ENCODE results near the gene TTC3. TPM values are rescaled to one million over a fixed set of nuclear protein-coding genes. Genes with fewer than 3 reads are reported as not detected.

Gene TTC3, protein sequence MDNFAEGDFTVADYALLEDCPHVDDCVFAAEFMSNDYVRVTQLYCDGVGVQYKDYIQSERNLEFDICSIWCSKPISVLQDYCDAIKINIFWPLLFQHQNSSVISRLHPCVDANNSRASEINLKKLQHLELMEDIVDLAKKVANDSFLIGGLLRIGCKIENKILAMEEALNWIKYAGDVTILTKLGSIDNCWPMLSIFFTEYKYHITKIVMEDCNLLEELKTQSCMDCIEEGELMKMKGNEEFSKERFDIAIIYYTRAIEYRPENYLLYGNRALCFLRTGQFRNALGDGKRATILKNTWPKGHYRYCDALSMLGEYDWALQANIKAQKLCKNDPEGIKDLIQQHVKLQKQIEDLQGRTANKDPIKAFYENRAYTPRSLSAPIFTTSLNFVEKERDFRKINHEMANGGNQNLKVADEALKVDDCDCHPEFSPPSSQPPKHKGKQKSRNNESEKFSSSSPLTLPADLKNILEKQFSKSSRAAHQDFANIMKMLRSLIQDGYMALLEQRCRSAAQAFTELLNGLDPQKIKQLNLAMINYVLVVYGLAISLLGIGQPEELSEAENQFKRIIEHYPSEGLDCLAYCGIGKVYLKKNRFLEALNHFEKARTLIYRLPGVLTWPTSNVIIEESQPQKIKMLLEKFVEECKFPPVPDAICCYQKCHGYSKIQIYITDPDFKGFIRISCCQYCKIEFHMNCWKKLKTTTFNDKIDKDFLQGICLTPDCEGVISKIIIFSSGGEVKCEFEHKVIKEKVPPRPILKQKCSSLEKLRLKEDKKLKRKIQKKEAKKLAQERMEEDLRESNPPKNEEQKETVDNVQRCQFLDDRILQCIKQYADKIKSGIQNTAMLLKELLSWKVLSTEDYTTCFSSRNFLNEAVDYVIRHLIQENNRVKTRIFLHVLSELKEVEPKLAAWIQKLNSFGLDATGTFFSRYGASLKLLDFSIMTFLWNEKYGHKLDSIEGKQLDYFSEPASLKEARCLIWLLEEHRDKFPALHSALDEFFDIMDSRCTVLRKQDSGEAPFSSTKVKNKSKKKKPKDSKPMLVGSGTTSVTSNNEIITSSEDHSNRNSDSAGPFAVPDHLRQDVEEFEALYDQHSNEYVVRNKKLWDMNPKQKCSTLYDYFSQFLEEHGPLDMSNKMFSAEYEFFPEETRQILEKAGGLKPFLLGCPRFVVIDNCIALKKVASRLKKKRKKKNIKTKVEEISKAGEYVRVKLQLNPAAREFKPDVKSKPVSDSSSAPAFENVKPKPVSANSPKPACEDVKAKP (N-terminal part only)
- polyA plus RNA-seq (2013): 106 and 108 TPM in 2 replicates

DNA sequence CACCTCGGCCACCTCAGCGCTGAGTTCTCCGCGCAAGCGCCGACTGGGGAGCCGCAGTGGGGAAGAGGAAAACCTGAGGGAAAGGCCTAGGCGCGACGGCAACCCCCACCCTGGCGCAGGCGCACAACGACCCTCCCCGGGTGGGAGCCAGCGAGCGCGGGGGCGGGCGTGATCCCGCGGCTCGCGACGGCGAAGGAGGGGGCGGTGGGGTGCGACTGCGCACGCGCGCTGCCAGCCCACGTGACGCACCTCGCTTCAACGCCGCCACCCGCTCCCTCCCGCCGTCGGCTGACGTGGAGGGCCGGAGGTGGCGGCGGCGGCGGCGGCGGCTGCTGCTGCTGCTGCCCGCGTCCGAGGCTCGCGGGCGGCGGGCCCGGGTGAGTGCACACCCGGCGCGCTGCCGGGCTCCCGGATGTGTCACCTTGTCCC is at the start of gene TTC3, which contains the start of gene PIGP:
TSS of gene TTC3 (plus strand) at position 267 of the 429 bp plus-strand sequence. CDS start 14,004 bp downstream, outside the sequence.
TSS of gene PIGP (minus strand) at position 84 of the 429 bp plus-strand sequence. CDS start 556 bp downstream, outside the sequence.
- H3K4me2 ChIP-seq (ENCODE audit: low read length): peak within 1 kb of the TSS; percentile 80
- peak within 1 kb of the TSS; percentile 87 for H2AFZ ChIP-seq (ENCODE audit: insufficient read depth, low read length, poor library complexity)
- WGBS (ENCODE audit: extremely low coverage, insufficient coverage, insufficient read length): no CpG with 5 or more reads among the region's 61 CpGs
- peak within 1 kb of the TSS; percentile 95 for H4K8ac ChIP-seq (ENCODE audit: low read depth, low read length)
- H2BK5ac ChIP-seq (ENCODE audit: low read depth, low read length, poor library complexity): peak within 1 kb of the TSS; percentile 92
- peak within 1 kb of the TSS; percentile 88 for H3K9ac ChIP-seq (ENCODE audit: low read length)
- H3K23ac ChIP-seq (ENCODE audit: low read length): no peak within 1 kb of the TSS
- H3K79me1 ChIP-seq (ENCODE audit: low read length): peaks cover 19% of the 10 kb centered on the region
- peak within 1 kb of the TSS; percentile 95 for H3K4me3 ChIP-seq (ENCODE audit: low read depth, low read length)
- no peaks in the 10 kb centered on the region for H3K36me3 ChIP-seq (ENCODE audit: control insufficient read depth in 1 of 2, insufficient read depth in 2 of 2, low read length in 2 of 2)
- peak within 1 kb of the TSS; percentile 88 for H4K12ac ChIP-seq (ENCODE audit: low read depth, low read length)
- peak within 1 kb of the TSS; percentile 98 for H3K18ac ChIP-seq (ENCODE audit: low read length)
- no peaks in the 10 kb centered on the region for H3K9me3 ChIP-seq (ENCODE audit: insufficient read depth, low read depth, low read length)
- peak; percentile 95 to 98 for DNase-seq
- peaks cover 4 to 7% of the 10 kb centered on the region in 2 experiments for H3K4me1 ChIP-seq (ENCODE audit: control insufficient read depth in 1 of 2, insufficient read depth in 2 of 2, low read length in 2 of 2)
- peak within 1 kb of the TSS; percentile 97 for H3K27ac ChIP-seq (ENCODE audit: low read depth, low read length)
- peak within 1 kb of the TSS; percentile 18 for H2BK12ac ChIP-seq (ENCODE audit: low read length)
- peak within 1 kb of the TSS; percentile 79 for H2AK5ac ChIP-seq (ENCODE audit: low read length)
- H3K4ac ChIP-seq (ENCODE audit: low read depth, low read length): peak within 1 kb of the TSS; percentile 93
- H3K79me2 ChIP-seq (ENCODE audit: control insufficient read depth, insufficient read depth, low read length, poor library complexity): peaks cover 22% of the 10 kb centered on the region
- H3K27me3 ChIP-seq (ENCODE audit: insufficient read depth, low read length): no peaks in the 10 kb centered on the region
- H3K14ac ChIP-seq (ENCODE audit: low read length): peak within 1 kb of the TSS; percentile 94
- peak within 1 kb of the TSS; percentile 93 for H2BK120ac ChIP-seq (ENCODE audit: insufficient read depth, low read length, poor library complexity)
- peak within 1 kb of the TSS; percentile 98 for H4K91ac ChIP-seq (ENCODE audit: low read depth, low read length)

DNA sequence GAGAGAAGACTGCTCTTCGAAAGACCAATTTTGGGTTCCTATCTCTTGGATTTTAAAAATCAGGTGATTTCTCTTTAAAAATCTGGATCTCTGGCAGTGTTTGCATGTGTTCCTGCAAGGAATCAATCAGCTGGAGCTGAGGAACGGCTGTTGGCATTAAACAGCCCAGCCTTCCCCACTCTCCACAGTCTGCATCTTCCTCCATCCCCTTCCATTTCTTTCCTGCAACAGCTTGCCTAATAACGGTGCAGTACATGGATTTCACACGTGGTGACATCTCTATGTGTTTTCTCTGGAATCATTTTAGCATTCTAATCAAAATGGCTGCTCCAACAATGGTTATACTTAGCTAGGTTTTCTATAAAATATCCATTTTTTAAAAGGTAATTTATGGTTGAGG is 46.6 kb upstream of the TTC3 start:
- no CpG with 5 or more reads among the region's 4 CpGs for WGBS (ENCODE audit: extremely low coverage, insufficient coverage, insufficient read length)
- Histone ChIP-seq H3K36me3 (ENCODE audit: control insufficient read depth in 1 of 2, insufficient read depth in 2 of 2, low read length in 2 of 2) (no peaks in the 10 kb centered on the region), H4K12ac (ENCODE audit: low read depth, low read length) (no peak overlapping the region), H3K4ac (ENCODE audit: low read depth, low read length) (no peak overlapping the region), H2AFZ (ENCODE audit: insufficient read depth, low read length, poor library complexity) (no peak overlapping the region), H3K9ac (ENCODE audit: low read length) (no peak overlapping the region), H4K91ac (ENCODE audit: low read depth, low read length) (no peak overlapping the region), H2BK12ac (ENCODE audit: low read length) (no peak overlapping the region), H4K8ac (ENCODE audit: low read depth, low read length) (no peak overlapping the region), H3K9me3 (ENCODE audit: insufficient read depth, low read depth, low read length) (no peaks in the 10 kb centered on the region), H3K79me1 (ENCODE audit: low read length) (no peaks in the 10 kb centered on the region), H3K14ac (ENCODE audit: low read length) (no peak overlapping the region), H3K4me3 (ENCODE audit: low read depth, low read length) (no peak overlapping the region), H2BK5ac (ENCODE audit: low read depth, low read length, poor library complexity) (no peak overlapping the region), H2BK120ac (ENCODE audit: insufficient read depth, low read length, poor library complexity) (no peak overlapping the region), H3K27ac (ENCODE audit: low read depth, low read length) (no peak overlapping the region), H2AK5ac (ENCODE audit: low read length) (no peak overlapping the region), H3K27me3 (ENCODE audit: insufficient read depth, low read length) (no peaks in the 10 kb centered on the region), H3K4me1 (ENCODE audit: control insufficient read depth in 1 of 2, insufficient read depth in 2 of 2, low read length in 2 of 2) (no peaks in the 10 kb centered on the region), H3K4me2 (ENCODE audit: low read length) (no peak overlapping the region), H3K79me2 (ENCODE audit: control insufficient read depth, insufficient read depth, low read length, poor library complexity) (no peaks in the 10 kb centered on the region), H3K18ac (ENCODE audit: low read length) (no peak overlapping the region), H3K23ac (ENCODE audit: low read length) (no peak overlapping the region)
- DNase-seq: no peak

DNA sequence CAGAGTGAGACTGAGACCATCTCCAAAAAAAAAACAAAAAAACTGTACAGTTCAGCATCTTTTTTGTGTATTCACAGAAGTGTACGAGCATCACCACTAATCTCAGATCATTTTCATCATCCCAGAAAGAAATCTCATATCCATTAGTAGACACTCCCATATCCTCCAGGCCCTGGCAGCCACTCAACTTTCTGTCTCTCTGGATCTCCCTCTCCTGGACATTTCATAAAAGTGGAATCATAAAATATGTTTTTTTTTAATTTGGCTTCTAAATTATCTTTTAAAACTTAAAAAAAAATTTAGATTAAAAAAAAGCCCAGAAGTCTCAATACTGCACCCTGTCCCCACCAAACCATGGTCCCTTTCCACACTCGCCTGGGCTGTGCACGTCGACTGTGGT is 44.5 kb upstream of the TTC3 start:
- Histone ChIP-seq H2AFZ (ENCODE audit: insufficient read depth, low read length, poor library complexity) (no peak overlapping the region), H3K79me2 (ENCODE audit: control insufficient read depth, insufficient read depth, low read length, poor library complexity) (no peaks in the 10 kb centered on the region), H3K18ac (ENCODE audit: low read length) (no peak overlapping the region), H2BK120ac (ENCODE audit: insufficient read depth, low read length, poor library complexity) (no peak overlapping the region), H3K4me2 (ENCODE audit: low read length) (no peak overlapping the region), H2BK12ac (ENCODE audit: low read length) (no peak overlapping the region), H3K9me3 (ENCODE audit: insufficient read depth, low read depth, low read length) (no peaks in the 10 kb centered on the region), H3K9ac (ENCODE audit: low read length) (no peak overlapping the region), H3K27me3 (ENCODE audit: insufficient read depth, low read length) (no peaks in the 10 kb centered on the region), H2BK5ac (ENCODE audit: low read depth, low read length, poor library complexity) (no peak overlapping the region), H4K12ac (ENCODE audit: low read depth, low read length) (no peak overlapping the region), H3K4me1 (ENCODE audit: control insufficient read depth in 1 of 2, insufficient read depth in 2 of 2, low read length in 2 of 2) (no peaks in the 10 kb centered on the region), H3K27ac (ENCODE audit: low read depth, low read length) (no peak overlapping the region), H3K4ac (ENCODE audit: low read depth, low read length) (no peak overlapping the region), H4K8ac (ENCODE audit: low read depth, low read length) (no peak overlapping the region), H3K4me3 (ENCODE audit: low read depth, low read length) (no peak overlapping the region), H3K36me3 (ENCODE audit: control insufficient read depth in 1 of 2, insufficient read depth in 2 of 2, low read length in 2 of 2) (no peaks in the 10 kb centered on the region), H3K23ac (ENCODE audit: low read length) (no peak overlapping the region), H3K14ac (ENCODE audit: low read length) (no peak overlapping the region), H2AK5ac (ENCODE audit: low read length) (no peak overlapping the region), H4K91ac (ENCODE audit: low read depth, low read length) (no peak overlapping the region), H3K79me1 (ENCODE audit: low read length) (no peaks in the 10 kb centered on the region)
- DNase-seq: no peak
- WGBS (ENCODE audit: extremely low coverage, insufficient coverage, insufficient read length): no CpG with 5 or more reads among the region's 4 CpGs

DNA sequence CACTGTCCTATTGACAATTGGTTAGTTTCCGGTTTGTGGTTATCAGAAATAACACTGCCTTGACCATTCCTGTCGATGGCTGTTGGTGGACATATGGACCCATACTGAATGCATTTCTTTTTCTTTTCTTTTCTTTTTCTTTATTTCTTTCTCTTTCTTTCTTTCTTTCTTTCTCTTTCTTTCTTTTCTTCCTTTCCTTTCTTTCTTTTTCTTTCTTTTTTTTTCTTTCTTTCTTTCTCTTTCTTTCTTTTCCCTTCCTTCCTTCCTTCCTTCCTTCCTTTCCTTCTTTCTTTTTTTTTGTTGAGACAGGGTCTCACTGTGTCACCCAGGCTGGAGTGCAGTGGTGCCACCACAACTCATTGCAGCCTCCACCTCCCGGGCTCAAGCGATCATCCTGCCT is 42.2 kb upstream of the TTC3 start:
- Histone ChIP-seq H3K14ac (ENCODE audit: low read length) (no peak overlapping the region), H3K27ac (ENCODE audit: low read depth, low read length) (no peak overlapping the region), H3K79me2 (ENCODE audit: control insufficient read depth, insufficient read depth, low read length, poor library complexity) (no peaks in the 10 kb centered on the region), H3K23ac (ENCODE audit: low read length) (no peak overlapping the region), H4K8ac (ENCODE audit: low read depth, low read length) (no peak overlapping the region), H2AK5ac (ENCODE audit: low read length) (no peak overlapping the region), H3K4me2 (ENCODE audit: low read length) (no peak overlapping the region), H3K27me3 (ENCODE audit: insufficient read depth, low read length) (no peaks in the 10 kb centered on the region), H2BK5ac (ENCODE audit: low read depth, low read length, poor library complexity) (no peak overlapping the region), H3K4me3 (ENCODE audit: low read depth, low read length) (no peak overlapping the region), H3K4me1 (ENCODE audit: control insufficient read depth in 1 of 2, insufficient read depth in 2 of 2, low read length in 2 of 2) (no peaks in the 10 kb centered on the region), H2BK12ac (ENCODE audit: low read length) (no peak overlapping the region), H3K4ac (ENCODE audit: low read depth, low read length) (no peak overlapping the region), H3K9ac (ENCODE audit: low read length) (no peak overlapping the region), H4K12ac (ENCODE audit: low read depth, low read length) (no peak overlapping the region), H3K36me3 (ENCODE audit: control insufficient read depth in 1 of 2, insufficient read depth in 2 of 2, low read length in 2 of 2) (no peaks in the 10 kb centered on the region), H4K91ac (ENCODE audit: low read depth, low read length) (no peak overlapping the region), H3K79me1 (ENCODE audit: low read length) (no peaks in the 10 kb centered on the region), H3K9me3 (ENCODE audit: insufficient read depth, low read depth, low read length) (no peaks in the 10 kb centered on the region), H3K18ac (ENCODE audit: low read length) (no peak overlapping the region), H2AFZ (ENCODE audit: insufficient read depth, low read length, poor library complexity) (no peak overlapping the region), H2BK120ac (ENCODE audit: insufficient read depth, low read length, poor library complexity) (no peak overlapping the region)
- no peak for DNase-seq
- no CpG with 5 or more reads among the region's 4 CpGs for WGBS (ENCODE audit: extremely low coverage, insufficient coverage, insufficient read length)

Measured in trophoblast cell (in vitro differentiated cells and primary cell).